Amniotic stem cell (primary cell): ENCODE results near the gene LDLRAD3.

Experiments used
- DNase-seq: peaks from one replicate; lab custom pipeline; 2025; lab: John Stamatoyannopoulos, UW

The LDLRAD3 gene

GRCh38 chr11:36139767-36140166 lies 195.9 kb downstream of the LDLRAD3 start:
- DNase-seq: no peak

- no peak for DNase-seq
Measured at GRCh38 chr11:36141196-36141953, 197.5 kb downstream of the LDLRAD3 start.

- no peak for DNase-seq
Measured at GRCh38 chr11:36141956-36142355, 198.1 kb downstream of the LDLRAD3 start.

- DNase-seq: no peak
Measured at GRCh38 chr11:36142439-36142838, 198.6 kb downstream of the LDLRAD3 start.

- no peak for DNase-seq
Measured at GRCh38 chr11:36142879-36143278, 199.0 kb downstream of the LDLRAD3 start.

GRCh38 chr11:36146437-36146836 lies 202.6 kb downstream of the LDLRAD3 start:
- DNase-seq: no peak

GRCh38 chr11:36147491-36147890 lies 203.6 kb downstream of the LDLRAD3 start:
- no peak for DNase-seq

GRCh38 chr11:36148701-36149100 lies 204.8 kb downstream of the LDLRAD3 start:
- no peak for DNase-seq

GRCh38 chr11:36149538-36150242 lies 205.8 kb downstream of the LDLRAD3 start:
- peak; percentile 97 for DNase-seq

- DNase-seq: no peak
Measured at GRCh38 chr11:36150986-36151385, 207.1 kb downstream of the LDLRAD3 start.

- DNase-seq: no peak
Measured at GRCh38 chr11:36151933-36152580, 208.2 kb downstream of the LDLRAD3 start.

- DNase-seq: no peak
Measured at GRCh38 chr11:36153551-36153950, 209.7 kb downstream of the LDLRAD3 start.

- DNase-seq: no peak
Measured at GRCh38 chr11:36155124-36155561, 211.3 kb downstream of the LDLRAD3 start.

- DNase-seq: no peak
Measured at GRCh38 chr11:36155770-36156160, 211.9 kb downstream of the LDLRAD3 start.

GRCh38 chr11:36156161-36156816 lies 212.4 kb downstream of the LDLRAD3 start:
- no peak for DNase-seq

GRCh38 chr11:36156817-36157519 lies 213.1 kb downstream of the LDLRAD3 start:
- DNase-seq: no peak

- no peak for DNase-seq
Measured at GRCh38 chr11:36160091-36160490, 216.2 kb downstream of the LDLRAD3 start.

GRCh38 chr11:36161572-36161971 lies 217.7 kb downstream of the LDLRAD3 start:
- DNase-seq: no peak

- no peak for DNase-seq
Measured at GRCh38 chr11:36162006-36162882, 218.4 kb downstream of the LDLRAD3 start.

- no peak for DNase-seq
Measured at GRCh38 chr11:36162883-36163434, 219.1 kb downstream of the LDLRAD3 start.
